Measurements from ENCODE around the gene DCDC2C.
A peak's percentile ranks its signal among the peaks of the same experiment; 100 is the strongest.

Gene DCDC2C

GRCh38 chr2:3709225-3709624, 5.8 kb downstream of the DCDC2C start:
- no peak for DNase-seq

GRCh38 chr2:3712424-3712823, 9.0 kb downstream of the DCDC2C start:
- no peak for DNase-seq

GRCh38 chr2:3712831-3713503, 9.6 kb downstream of the DCDC2C start:
- DNase-seq = peak; percentile 50

DNA sequence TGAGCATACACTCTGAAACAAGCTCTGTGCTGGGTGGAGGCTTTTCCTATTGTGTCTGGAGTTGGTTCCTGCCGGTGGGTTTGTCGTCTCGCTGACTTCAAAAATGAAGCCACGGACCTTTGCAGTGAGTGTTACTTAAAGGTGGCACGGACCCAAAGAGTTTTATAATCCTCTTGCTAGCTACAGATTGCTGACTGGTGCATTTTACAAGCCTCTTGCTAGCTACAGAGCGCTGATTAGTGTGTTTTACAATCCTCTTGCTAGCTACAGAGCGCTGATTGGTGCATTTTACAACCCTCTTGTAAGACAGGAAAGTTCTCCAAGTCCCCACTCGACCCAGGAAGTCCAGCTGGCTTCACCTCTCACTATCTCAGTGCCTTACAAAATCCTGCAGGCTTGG, 15.3 kb downstream of the DCDC2C start:
- DNase-seq = no peak

DNA sequence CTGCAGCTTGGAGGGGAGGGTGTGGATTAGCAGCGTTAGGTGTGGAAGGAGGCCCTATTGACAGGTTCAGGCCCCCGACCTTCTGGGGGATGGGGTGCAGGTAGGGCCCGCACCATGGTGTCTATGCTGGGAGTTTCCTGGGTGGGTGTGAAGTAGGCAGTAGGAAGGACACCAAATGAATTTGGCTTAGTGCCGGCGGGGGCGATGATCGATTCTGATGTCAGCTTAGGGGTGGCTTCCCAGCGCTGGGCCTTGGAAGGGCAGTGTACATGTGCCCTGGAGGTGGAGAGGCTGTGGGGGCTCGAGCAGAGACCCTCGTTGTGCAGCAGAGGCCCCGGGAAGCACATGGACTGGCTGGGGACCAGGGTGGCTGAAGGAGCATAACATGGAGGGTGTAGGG, 21.6 kb downstream of the DCDC2C start:
- no peak for DNase-seq

DNA sequence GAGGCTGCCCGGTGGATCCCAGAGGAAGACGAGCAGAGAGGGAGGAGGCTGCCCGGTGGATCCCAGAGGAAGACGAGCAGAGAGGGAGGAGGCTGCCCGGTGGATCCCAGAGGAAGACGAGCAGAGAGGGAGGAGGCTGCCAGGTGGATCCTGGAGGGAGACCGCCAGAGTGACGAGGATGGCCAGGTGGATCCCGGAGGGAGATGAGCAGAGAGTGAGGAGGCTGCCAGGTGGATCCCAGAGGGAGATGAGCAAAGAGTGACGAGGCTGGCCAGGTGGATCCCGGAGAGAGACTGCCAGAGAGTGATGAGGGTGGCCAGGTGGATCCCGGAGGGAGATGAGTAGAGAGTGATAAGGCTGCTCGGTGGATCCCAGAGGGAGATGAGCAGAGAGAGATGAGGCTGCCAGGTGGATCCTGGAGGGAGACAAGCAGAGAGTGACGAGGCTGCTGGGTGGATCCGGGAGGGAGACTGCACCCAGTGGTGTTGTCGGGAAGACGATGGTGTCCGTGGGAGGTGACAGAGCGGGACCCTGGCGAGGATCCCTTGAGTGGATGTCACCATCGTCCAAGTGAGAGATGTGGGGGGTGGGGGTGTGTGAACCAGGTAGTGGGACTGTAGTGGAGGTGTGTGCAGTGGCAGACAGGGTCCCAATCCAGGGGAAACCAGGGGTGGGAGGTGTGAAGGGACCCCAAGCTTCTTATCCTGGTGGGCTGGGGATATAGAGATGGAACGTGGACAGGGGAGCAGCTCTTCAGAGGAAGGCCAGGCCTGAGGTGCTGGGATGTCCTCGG, 22.3 kb downstream of the DCDC2C start:
- DNase-seq = no peak

DNA sequence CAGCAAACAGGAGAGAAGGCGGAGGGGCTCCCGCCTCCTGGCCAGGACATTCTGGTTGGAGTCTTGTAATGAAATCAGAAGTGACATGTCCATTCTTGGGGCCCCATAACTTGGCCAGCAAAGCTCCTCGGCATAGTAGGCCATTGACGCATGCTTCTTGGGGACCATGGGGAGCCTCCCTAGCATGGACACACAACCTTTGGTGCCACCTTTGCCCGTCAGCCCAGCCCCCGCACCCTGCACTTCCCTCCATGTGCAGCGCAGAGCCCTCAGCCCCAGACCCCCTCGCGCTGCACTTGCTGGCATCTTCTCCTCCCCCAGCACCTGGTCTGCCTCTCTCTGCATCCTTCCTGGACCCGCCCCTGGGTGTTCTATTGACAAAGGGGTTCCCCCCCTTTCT, 23.1 kb downstream of the DCDC2C start:
- no peak for DNase-seq

DNA sequence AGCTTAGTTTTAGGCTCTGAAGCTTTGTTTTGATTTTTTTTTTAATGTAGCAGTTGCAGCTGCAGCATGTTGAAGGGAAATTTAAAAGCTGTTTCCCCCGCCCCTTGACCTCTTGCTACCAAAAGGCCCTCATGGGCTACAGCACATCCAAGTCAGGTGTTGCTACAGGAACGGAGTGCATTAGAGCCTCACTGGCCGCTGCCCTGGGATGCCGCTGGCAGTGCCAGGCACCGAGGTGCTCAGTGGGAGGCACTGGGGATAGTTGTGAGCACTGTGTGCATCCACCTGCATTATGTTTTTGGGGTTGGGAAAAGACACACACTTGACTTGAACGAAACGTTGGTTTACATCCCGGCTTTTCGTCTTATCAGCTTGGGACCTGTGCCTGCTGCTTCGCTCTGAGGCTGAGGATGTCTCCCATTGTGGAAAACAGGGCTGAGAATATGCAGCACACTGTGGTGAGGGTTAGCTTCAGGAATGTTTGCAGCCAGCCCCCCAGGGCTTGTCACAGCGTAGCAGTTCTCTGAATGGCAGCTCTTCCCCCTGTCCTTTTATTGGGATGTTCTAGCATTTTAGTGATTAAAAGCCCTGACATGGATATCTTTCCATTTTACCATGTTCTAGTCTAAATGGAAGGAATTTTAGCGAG, 24.1 kb downstream of the DCDC2C start:
- peak; percentile 11 for DNase-seq

- DNase-seq = peak; percentile 63
Measured at GRCh38 chr2:3728104-3729054, 25.0 kb downstream of the DCDC2C start.

GRCh38 chr2:3729055-3729448, 25.7 kb downstream of the DCDC2C start:
- no peak for DNase-seq

DNA sequence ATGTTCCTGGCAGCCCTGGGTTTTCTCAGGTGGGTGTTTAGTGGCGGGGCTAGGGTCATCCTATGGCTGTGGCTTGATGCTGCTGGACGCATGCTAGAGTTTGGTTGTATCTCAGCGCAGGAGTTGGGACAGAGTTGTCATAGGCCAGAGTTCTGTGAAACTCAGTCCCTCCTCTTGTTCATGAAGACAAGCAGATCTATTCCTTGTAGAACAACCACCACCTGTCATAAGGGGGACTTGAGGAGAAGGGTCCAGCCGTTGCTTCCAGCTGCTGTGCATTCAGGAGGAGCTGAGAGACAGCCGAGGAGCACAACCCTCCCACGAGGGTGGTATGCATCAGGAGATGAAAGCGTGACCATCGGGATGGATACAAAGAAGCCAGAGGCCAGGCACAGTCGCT, 26.4 kb downstream of the DCDC2C start:
- DNase-seq = no peak

DNA sequence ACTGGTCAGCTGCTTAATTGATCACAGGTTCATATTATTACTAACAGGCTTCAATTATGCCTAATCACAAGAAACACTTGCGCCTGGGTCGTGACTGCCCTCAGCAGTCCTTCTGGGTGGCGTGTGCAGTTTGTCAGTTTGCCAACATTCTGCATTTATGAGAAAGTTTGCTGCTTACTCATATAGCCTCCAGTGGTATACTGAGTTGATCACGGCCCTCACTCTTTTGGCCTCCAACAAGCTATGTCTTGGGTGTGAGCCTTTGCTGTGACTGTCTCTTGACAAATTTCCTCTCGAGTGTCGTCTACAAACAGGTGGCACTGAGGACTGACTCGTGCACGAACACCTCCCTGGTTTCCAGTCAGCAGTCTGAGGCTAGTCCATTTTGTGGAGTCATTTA, 27.3 kb downstream of the DCDC2C start:
- DNase-seq = peak; percentile 80

- DNase-seq = no peak
Measured at GRCh38 chr2:3731829-3732228, 28.5 kb downstream of the DCDC2C start.

DNA sequence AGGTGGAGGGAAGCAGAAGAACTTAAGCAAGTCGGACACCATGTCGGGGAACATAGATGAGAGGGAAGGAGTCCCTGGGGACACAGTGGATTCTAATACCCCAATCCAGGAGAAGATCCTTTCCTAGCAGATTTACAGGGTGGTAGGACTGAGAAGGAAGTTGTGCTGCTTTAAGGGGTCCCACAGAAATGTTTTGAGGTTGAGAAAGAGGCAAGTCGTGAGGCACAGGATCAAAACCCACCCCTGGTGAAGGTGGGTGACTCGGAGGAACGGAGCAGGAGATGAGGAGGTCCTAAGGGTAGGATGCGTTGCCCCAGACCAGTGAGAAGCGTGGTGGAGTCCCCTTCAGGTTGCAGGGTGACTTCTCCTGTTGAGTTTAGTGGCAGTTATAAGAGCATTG, 32.7 kb downstream of the DCDC2C start:
- DNase-seq = no peak

DNA sequence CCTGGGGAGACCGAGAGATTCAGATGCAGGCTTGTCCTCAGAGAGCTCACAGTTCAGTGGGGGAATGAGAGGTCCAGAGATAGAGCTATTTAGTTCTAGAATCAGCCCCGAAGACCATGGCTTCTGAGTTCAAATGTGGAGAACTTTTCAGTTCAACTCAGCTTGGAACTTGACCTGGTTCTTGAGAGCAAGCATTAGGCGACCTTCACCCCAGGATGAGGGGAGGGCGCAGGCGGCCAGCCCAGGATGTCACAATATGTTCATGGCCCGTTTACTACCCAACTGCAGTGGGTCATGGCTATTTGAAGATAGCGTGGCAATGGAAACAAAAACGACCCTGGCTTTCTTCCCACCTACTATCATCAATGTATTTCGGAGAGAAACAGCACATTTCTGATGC, 33.8 kb downstream of the DCDC2C start:
- no peak for DNase-seq

DNA sequence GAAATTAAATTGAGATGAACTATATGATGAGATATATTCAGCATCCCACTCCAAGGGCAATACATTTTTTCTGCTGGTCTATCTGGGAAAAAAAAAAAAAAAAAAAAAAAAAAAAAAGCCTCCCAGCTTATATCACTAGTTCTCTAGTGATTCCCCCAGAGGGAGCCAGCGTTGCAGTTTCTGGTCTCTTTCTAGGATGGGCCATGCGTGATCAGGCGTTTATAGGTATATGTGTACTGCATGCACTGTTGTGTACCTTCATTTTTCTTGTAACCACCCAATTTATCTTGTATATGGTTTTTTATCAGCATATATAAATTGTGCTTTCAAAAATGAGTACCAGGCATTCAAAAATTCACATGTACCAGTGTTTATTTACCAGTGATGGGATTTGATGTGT, 35.1 kb downstream of the DCDC2C start:
- peak; percentile 55 for DNase-seq

DNA sequence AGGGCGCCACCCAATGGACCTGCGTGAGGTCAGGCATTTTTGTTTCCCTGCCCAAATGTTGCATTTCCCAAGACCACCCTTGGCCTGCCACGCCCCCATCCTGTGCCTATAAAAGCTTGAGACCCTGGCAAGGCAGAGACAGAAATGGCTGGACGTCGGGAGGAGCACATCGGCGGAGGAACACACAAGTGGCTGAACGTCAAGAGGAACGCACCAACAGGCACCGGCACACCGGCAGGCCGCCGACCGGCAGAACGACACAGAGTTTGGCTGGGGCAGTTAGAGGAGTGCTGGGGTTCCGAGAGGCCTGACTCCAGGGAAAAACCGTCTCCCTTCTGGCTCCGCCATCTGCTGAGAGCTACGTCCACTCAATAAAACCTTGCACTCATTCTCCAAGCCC, 35.9 kb downstream of the DCDC2C start:
- no peak for DNase-seq

GRCh38 chr2:3741396-3741795, 38.0 kb downstream of the DCDC2C start:
- DNase-seq = no peak

DNA sequence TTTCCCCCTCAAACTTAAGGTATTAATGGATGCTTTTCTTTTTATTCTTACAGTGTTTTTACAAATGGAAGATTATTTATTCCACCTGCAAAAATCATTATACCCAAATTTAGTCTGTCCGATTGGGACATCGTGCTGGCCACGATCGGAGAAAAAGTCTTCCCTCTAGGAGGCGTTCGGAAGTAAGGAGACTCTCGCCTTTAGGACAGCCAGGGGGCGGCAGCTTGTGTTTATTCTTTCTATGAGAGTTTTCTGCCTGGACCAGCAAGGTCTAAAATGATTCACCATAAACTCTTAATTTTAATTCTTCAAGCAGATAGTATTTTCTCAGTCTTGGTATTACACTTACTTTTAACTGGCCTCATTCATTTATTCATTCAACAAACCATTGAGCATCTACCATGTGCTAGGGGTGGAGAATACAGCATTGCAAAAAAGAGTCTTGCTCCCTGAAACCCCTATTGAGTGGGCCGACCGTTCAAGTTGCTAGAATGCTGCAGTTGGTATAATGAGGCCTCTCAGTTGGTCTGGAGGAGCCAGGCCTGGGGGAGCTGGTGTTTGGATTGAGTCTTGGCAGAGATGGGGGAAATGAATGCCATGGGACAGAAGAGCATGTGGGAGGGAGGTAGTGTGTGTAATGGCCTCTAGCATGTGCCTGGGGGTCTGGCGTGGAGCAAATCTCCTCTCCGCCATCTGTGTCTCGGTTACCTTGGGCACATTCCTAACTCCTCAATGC, 38.7 kb downstream of the DCDC2C start:
- no peak for DNase-seq

DNA sequence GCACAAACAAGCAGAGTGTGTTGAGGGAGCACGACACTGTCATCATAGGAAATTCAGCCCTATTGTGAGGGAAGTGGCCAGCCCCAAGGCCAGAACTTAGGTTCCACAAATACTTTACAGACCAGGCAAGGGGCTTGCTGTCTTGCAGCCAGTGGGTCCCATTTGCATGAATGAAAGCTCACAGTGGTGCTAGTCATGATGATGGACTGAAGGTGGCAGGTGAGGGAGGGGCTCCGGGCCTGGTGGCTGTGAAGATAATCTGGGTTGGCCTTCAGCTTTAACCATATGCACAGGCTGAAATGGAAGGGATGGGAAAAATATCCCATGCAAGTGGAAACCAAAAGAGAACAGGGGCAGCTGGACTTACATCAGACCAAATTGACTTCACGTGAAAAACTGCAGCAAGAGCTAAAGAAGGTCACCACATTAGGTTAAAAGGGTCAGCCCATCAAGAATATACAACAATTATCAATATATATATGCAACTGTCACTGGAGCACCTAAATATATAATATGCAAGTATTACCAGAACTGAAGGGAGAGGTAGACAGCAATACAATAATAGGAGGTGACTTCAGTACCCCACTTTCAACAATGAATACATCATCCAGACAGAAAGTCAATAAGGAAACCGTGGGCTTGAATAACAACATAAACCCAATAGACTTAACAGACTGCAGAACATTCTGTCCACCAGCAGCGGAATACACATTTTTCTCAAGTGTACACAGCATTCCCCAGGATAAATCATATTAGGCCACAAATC, 39.6 kb downstream of the DCDC2C start:
- no peak for DNase-seq

- DNase-seq = no peak
Measured at GRCh38 chr2:3743951-3744555, 40.7 kb downstream of the DCDC2C start.

Data from fibroblast of skin of back (primary cell).